ENCODE measurements around the gene MFSD12. TPM values are rescaled to one million over a fixed set of nuclear protein-coding genes. Genes with fewer than 3 reads are reported as not detected.

Gene MFSD12
- total and polyA plus RNA-seq, 2 experiments from 2014 or later = 44.7 to 57.7 TPM

DNA sequence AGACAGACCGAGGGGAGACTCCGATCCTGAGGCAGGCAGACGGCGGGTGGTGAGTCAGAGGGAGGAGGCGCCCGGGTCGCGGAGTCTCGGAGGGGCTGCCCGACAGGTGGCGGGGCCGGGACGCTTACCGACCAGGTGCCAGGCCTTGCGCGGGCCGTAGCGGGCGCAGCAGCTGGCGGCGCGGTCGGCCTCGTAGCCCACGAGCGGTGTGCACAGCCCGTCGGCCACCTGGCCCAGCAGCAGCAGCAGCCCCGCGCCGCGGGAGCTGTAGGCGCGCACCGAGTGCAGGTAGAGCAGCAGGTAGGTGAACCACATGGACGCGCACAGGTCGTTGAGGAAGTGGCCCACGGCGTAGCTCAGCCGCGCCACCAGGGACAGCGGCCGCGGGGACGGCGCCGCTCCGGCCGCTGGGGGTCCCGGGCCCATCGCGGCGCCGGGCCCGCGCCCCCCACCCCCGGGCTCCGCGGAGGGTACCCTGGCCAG is 367 bp downstream of the MFSD12 start:
- 2% methylated on average over 30 of the region's 60 CpGs for WGBS (ENCODE audit: low lambda C conversion rate, missing lambda C conversion rate)
- Histone ChIP-seq H3K4me2 (peak overlapping the region; percentile 97), H3K9me2 (replicated peaks; ENCODE audit: insufficient read depth) (no peaks in the 10 kb centered on the region), H4K20me1 (ENCODE audit: insufficient read depth, poor library complexity, severe bottlenecking) (peaks cover 5% of the 10 kb centered on the region), H3K79me2 (peaks cover 14% of the 10 kb centered on the region), H3K9me3 (ENCODE audit: low read depth) (no peaks in the 10 kb centered on the region), H3K4me3 (peak overlapping the region; percentile 88), H3K27ac (no peak overlapping the region), H3K27me3 (no peaks in the 10 kb centered on the region), H3K4me1 (ENCODE audit: insufficient read depth) (peaks cover 19% of the 10 kb centered on the region), H2AFZ (peak overlapping the region; percentile 8), H3K36me3 (replicated peaks; ENCODE audit: insufficient read depth, low read depth) (no peaks in the 10 kb centered on the region)
- peak; percentile 80 for DNase-seq (ENCODE audit: low spot score)
- TF ChIP-seq, protein P1, sequence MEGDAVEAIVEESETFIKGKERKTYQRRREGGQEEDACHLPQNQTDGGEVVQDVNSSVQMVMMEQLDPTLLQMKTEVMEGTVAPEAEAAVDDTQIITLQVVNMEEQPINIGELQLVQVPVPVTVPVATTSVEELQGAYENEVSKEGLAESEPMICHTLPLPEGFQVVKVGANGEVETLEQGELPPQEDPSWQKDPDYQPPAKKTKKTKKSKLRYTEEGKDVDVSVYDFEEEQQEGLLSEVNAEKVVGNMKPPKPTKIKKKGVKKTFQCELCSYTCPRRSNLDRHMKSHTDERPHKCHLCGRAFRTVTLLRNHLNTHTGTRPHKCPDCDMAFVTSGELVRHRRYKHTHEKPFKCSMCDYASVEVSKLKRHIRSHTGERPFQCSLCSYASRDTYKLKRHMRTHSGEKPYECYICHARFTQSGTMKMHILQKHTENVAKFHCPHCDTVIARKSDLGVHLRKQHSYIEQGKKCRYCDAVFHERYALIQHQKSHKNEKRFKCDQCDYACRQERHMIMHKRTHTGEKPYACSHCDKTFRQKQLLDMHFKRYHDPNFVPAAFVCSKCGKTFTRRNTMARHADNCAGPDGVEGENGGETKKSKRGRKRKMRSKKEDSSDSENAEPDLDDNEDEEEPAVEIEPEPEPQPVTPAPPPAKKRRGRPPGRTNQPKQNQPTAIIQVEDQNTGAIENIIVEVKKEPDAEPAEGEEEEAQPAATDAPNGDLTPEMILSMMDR (IDR thresholded peaks at IDR 0.05; ENCODE audit: poor library complexity) = no peak
- TF ChIP-seq EZH2phosphoT487 (IDR thresholded peaks at IDR 0.05; ENCODE audit: low read depth, severe bottlenecking, unreplicated experiment) = no peak
- no peak for TF ChIP-seq EZH2 (IDR thresholded peaks at IDR 0.05; ENCODE audit: borderline replicate concordance)

GRCh38 chr19:3556423-3556977 is 886 bp downstream of the MFSD12 start:
- Histone ChIP-seq H3K79me2 (peaks cover 14% of the 10 kb centered on the region), H4K20me1 (ENCODE audit: insufficient read depth, poor library complexity, severe bottlenecking) (peaks cover 5% of the 10 kb centered on the region), H3K36me3 (replicated peaks; ENCODE audit: insufficient read depth, low read depth) (no peaks in the 10 kb centered on the region), H3K27me3 (no peaks in the 10 kb centered on the region), H3K9me3 (ENCODE audit: low read depth) (no peaks in the 10 kb centered on the region), H3K27ac (no peak overlapping the region), H3K9me2 (replicated peaks; ENCODE audit: insufficient read depth) (no peaks in the 10 kb centered on the region), H3K4me3 (peak overlapping the region; percentile 88), H3K4me2 (peak overlapping the region; percentile 97), H2AFZ (peak overlapping the region; percentile 8), H3K4me1 (ENCODE audit: insufficient read depth) (peaks cover 19% of the 10 kb centered on the region)
- no peak for TF ChIP-seq EZH2 (IDR thresholded peaks at IDR 0.05; ENCODE audit: borderline replicate concordance)
- TF ChIP-seq EZH2phosphoT487 (IDR thresholded peaks at IDR 0.05; ENCODE audit: low read depth, severe bottlenecking, unreplicated experiment) = no peak
- TF ChIP-seq, protein P1 (IDR thresholded peaks at IDR 0.05; ENCODE audit: poor library complexity) = no peak
- WGBS (ENCODE audit: low lambda C conversion rate, missing lambda C conversion rate) = 63% methylated on average over 7 of the region's 9 CpGs
- no peak for DNase-seq (ENCODE audit: low spot score)

- Histone ChIP-seq H3K79me2 (peaks cover 14% of the 10 kb centered on the region), H3K9me3 (ENCODE audit: low read depth) (no peaks in the 10 kb centered on the region), H4K20me1 (ENCODE audit: insufficient read depth, poor library complexity, severe bottlenecking) (peaks cover 5% of the 10 kb centered on the region), H2AFZ (no peak overlapping the region), H3K36me3 (replicated peaks; ENCODE audit: insufficient read depth, low read depth) (no peaks in the 10 kb centered on the region), H3K27me3 (no peaks in the 10 kb centered on the region), H3K4me2 (peak overlapping the region; percentile 97), H3K27ac (no peak overlapping the region), H3K9me2 (replicated peaks; ENCODE audit: insufficient read depth) (no peaks in the 10 kb centered on the region), H3K4me1 (ENCODE audit: insufficient read depth) (peaks cover 19% of the 10 kb centered on the region), H3K4me3 (no peak overlapping the region)
- DNase-seq (ENCODE audit: low spot score) = no peak
- TF ChIP-seq, protein P1 (IDR thresholded peaks at IDR 0.05; ENCODE audit: poor library complexity) = no peak
- TF ChIP-seq EZH2phosphoT487 (IDR thresholded peaks at IDR 0.05; ENCODE audit: low read depth, severe bottlenecking, unreplicated experiment) = no peak
- TF ChIP-seq EZH2 (IDR thresholded peaks at IDR 0.05; ENCODE audit: borderline replicate concordance) = no peak
- WGBS (ENCODE audit: low lambda C conversion rate, missing lambda C conversion rate) = 91% methylated on average over 13 of the region's 15 CpGs
Measured at GRCh38 chr19:3555653-3556422, 1.5 kb downstream of the MFSD12 start.
